H9 (cell line): ENCODE data around the gene NOCT. TPM values are rescaled to one million over a fixed set of nuclear protein-coding genes. Genes with fewer than 3 reads are reported as not detected.

Source experiments
- DNase-seq: peaks from one replicate; pipeline ENCODE4 v3.0.0-alpha.2; 2017
- H2AFZ ChIP-seq: one replicate; pipeline ENCODE4 v1.6.1; 2013; ENCODE audit warnings: mild to moderate bottlenecking, low read length, control low read depth, moderate library complexity
- H2AK5ac ChIP-seq: 2 replicates; pipeline ENCODE4 v1.6.1; 2013; ENCODE audit warnings: low read length, control low read depth, mixed read lengths; ENCODE audit not compliant: insufficient read length
- H2BK120ac ChIP-seq: one replicate; pipeline ENCODE4 v1.6.1; 2013; ENCODE audit warnings: low read depth, mild to moderate bottlenecking, low read length, control low read depth, inconsistent platforms; ENCODE audit not compliant: poor library complexity, severe bottlenecking
- H2BK12ac ChIP-seq: 2 replicates; pipeline ENCODE4 v1.6.1; 2013; ENCODE audit warnings: low read length, control low read depth, mixed read lengths, low read depth; ENCODE audit not compliant: insufficient read length
- H2BK15ac ChIP-seq: 2 replicates; pipeline ENCODE4 v1.6.1; 2013; ENCODE audit warnings: low read depth, low read length, control low read depth
- H2BK20ac ChIP-seq: one replicate; pipeline ENCODE4 v1.6.1; 2013; ENCODE audit warnings: low read depth, mild to moderate bottlenecking, low read length, control low read depth, inconsistent platforms; ENCODE audit not compliant: poor library complexity, severe bottlenecking
- H2BK5ac ChIP-seq: 2 replicates; pipeline ENCODE4 v1.6.1; 2013; ENCODE audit warnings: low read length, control low read depth, mixed read lengths; ENCODE audit not compliant: insufficient read length
- H3K14ac ChIP-seq: 2 replicates; pipeline ENCODE4 v1.6.1; 2013; ENCODE audit warnings: low read length, control low read depth; ENCODE audit not compliant: insufficient read depth
- H3K18ac ChIP-seq: 2 replicates; pipeline ENCODE4 v1.6.1; 2013; ENCODE audit warnings: low read depth, mild to moderate bottlenecking, mixed read lengths, low read length, control low read depth; ENCODE audit not compliant: insufficient read length
- H3K23ac ChIP-seq: 2 replicates; pipeline ENCODE4 v1.6.1; 2013; ENCODE audit warnings: low read length, control low read depth, mixed read lengths, low read depth; ENCODE audit not compliant: insufficient read length
- H3K23me2 ChIP-seq: 2 replicates; pipeline ENCODE4 v1.6.1; 2013; ENCODE audit warnings: low read depth, mild to moderate bottlenecking, mixed read lengths, low read length, control low read depth; ENCODE audit not compliant: insufficient read length, poor library complexity, severe bottlenecking
- H3K27ac ChIP-seq: 2 replicates; pipeline ENCODE4 v1.5.1; 2013; ENCODE audit warnings: low read length, control low read depth, mixed read lengths, low read depth; ENCODE audit not compliant: insufficient read length
- H3K27me3 ChIP-seq: 2 replicates; pipeline ENCODE4 v1.6.1; 2013; ENCODE audit warnings: low read length, control low read depth, inconsistent platforms; ENCODE audit not compliant: insufficient read depth
- H3K4ac ChIP-seq: 2 replicates; pipeline ENCODE4 v1.6.1; 2013; ENCODE audit warnings: low read depth, mild to moderate bottlenecking, control low read depth, inconsistent platforms, low read length, moderate library complexity
- H3K4me1 ChIP-seq: 2 replicates; pipeline ENCODE4 v1.6.1; 2013; ENCODE audit warnings: low read length, control low read depth, inconsistent platforms; ENCODE audit not compliant: insufficient read depth
- H3K4me2 ChIP-seq: 2 replicates; pipeline ENCODE4 v1.6.1; 2013; ENCODE audit warnings: low read length, control low read depth, mixed read lengths; ENCODE audit not compliant: insufficient read length, insufficient read depth
- H3K56ac ChIP-seq: 2 replicates; pipeline ENCODE4 v1.6.1; 2013; ENCODE audit warnings: low read depth, mild to moderate bottlenecking, mixed read lengths, low read length, control low read depth; ENCODE audit not compliant: insufficient read length
- H3K79me1 ChIP-seq: 2 replicates; pipeline ENCODE4 v1.6.1; 2013; ENCODE audit warnings: low read depth, mild to moderate bottlenecking, moderate library complexity, low read length, control low read depth, inconsistent platforms; ENCODE audit not compliant: insufficient read depth, poor library complexity, severe bottlenecking
- H3K79me2 ChIP-seq: 2 replicates; pipeline ENCODE4 v1.6.1; 2013; ENCODE audit warnings: low read length, control low read depth, inconsistent platforms; ENCODE audit not compliant: insufficient read depth
- H3K9ac ChIP-seq: 2 replicates; pipeline ENCODE4 v1.6.1; 2013; ENCODE audit warnings: low read length, control low read depth, mixed read lengths; ENCODE audit not compliant: insufficient read length; ENCODE audit errors: extremely low read depth
- H3K9me3 ChIP-seq: one replicate; pipeline ENCODE4 v1.6.1; 2013; ENCODE audit warnings: low read depth, low read length, inconsistent platforms; ENCODE audit not compliant: control insufficient read depth
- H3T11ph ChIP-seq: one replicate; pipeline ENCODE4 v1.6.1; 2013; ENCODE audit warnings: mild to moderate bottlenecking, low read length, control low read depth, inconsistent platforms
- H4K20me1 ChIP-seq: one replicate; pipeline ENCODE4 v1.6.1; 2013; ENCODE audit not compliant: control insufficient read depth, insufficient read length, insufficient read depth
- H4K5ac ChIP-seq: 2 replicates; pipeline ENCODE4 v1.6.1; 2013; ENCODE audit warnings: low read depth, mild to moderate bottlenecking, mixed read lengths, low read length, control low read depth; ENCODE audit not compliant: insufficient read length
- H4K8ac ChIP-seq: replicated peaks from 2 replicates; pipeline ENCODE4 v1.6.1; 2013; ENCODE audit warnings: low read length, control low read depth, mixed read lengths, low read depth; ENCODE audit not compliant: insufficient read length
- H4K91ac ChIP-seq: 2 replicates; pipeline ENCODE4 v1.6.1; 2013; ENCODE audit warnings: low read depth, mild to moderate bottlenecking, moderate library complexity, mixed read lengths, low read length, control low read depth; ENCODE audit not compliant: insufficient read length
- H3K27ac Mint-ChIP-seq, 3 experiments: 2 replicates in 2 of 3; 3 replicates in 1 of 3; pipeline ENCODE4 v1.8.0; 2020 to 2021; ENCODE audit warnings: mixed read lengths in 3 of 3, mild to moderate bottlenecking in 1 of 3, moderate library complexity in 1 of 3
- H3K27me3 Mint-ChIP-seq: 2 replicates; pipeline ENCODE4 v1.8.0; 2021; ENCODE audit warnings: low read depth, mild to moderate bottlenecking, moderate library complexity, mixed read lengths
- H3K36me3 Mint-ChIP-seq, 3 experiments: 2 replicates in 2 of 3; 3 replicates in 1 of 3; pipeline ENCODE4 v1.8.0; 2020 to 2021; ENCODE audit warnings: low read depth in 3 of 3, mixed read lengths in 3 of 3; ENCODE audit not compliant: insufficient read depth in 1 of 3
- H3K4me1 Mint-ChIP-seq, 2 experiments: 2 replicates each; pipeline ENCODE4 v1.8.0; 2020; ENCODE audit warnings: mixed read lengths in 2 of 2
- H3K4me3 Mint-ChIP-seq, 2 experiments: 2 replicates in 1 of 2; 3 replicates in 1 of 2; pipeline ENCODE4 v1.8.0; 2020 to 2021; ENCODE audit warnings: mild to moderate bottlenecking in 2 of 2, mixed read lengths in 2 of 2, moderate library complexity in 1 of 2
- H3K9me3 Mint-ChIP-seq, 2 experiments: 2 replicates in 1 of 2; 3 replicates in 1 of 2; pipeline ENCODE4 v1.8.0; 2020; ENCODE audit warnings: mild to moderate bottlenecking in 2 of 2, mixed read lengths in 2 of 2, moderate library complexity in 1 of 2
- CTCF ChIP-seq: fragments of 200-600 bp; sonication (generic); conservative IDR thresholded peaks from 3 replicates; pipeline ENCODE4 v1.8.0; 2021; ENCODE audit warnings: antibody characterized with exemption, mild to moderate bottlenecking
- WGBS: extraction: QIAGEN DNeasy Blood & Tissue Kit; methylation state at CpG from one replicate; pipeline ENCODE4 v1.1.7; 2013; ENCODE audit warnings: missing lambda C conversion rate, low lambda C conversion rate, mixed read lengths; ENCODE audit not compliant: insufficient read length; ENCODE audit errors: extremely low coverage; 5-methylcytosine and 5-hydroxymethylcytosine counted together
- total RNA-seq: library from RNA; stranded (reverse); gene quantifications from 2 replicates; pipeline ENCODE4 v1.2.1, GENCODE V29; 2021

Gene NOCT
- total RNA-seq, 1 experiment from 2014 or later = 37.3 TPM

DNA sequence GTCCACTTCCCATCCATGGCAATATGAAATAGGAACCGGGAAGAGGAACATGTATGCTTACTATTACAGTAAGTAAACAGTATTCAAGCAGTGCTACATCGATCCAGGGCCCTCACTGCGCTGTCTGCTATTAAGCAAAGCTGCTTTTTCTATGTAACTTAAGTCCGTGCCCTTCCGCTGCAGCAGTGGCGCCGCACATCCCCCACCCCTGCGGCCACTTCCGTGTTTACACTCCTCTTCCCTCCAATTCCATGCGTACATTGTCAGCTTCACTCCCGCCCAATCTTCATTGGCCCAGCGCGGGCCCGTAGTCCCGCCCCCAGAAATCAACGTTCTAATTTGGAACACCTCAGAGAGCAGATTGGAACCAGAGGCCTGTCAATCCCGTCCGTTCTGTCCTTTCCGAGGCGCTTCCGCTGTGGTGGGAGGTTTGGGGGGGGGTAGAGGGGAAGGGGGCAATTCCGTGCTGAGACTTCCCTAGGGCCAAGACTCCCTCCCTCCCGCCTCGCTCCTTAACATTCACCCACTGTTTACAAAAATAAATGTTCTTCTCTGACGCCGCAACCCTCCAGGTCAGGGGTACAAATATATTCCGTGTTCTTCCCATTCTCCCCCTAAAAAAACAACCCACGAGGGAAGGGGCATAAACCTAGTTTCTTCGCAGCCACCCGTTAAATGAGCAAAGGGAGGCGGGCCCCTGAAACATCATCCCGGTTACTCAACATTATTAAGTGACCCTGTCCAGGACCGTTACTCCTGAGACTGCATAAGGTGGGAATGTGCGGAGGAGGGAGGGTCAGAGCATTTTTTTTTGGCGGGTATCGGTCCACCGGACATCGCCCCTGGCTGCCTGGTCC, 67.4 kb downstream of the NOCT start:
- Histone ChIP-seq H3K27ac (peak overlapping the region; percentile 64), H3K18ac (no peak overlapping the region), H2BK20ac (no peak overlapping the region), H3K56ac (no peak overlapping the region), H2BK5ac (no peak overlapping the region), H3K79me2 (peaks cover 14% of the 10 kb centered on the region; the same call in 1 of the 2 replicates), H3K4me2 (peak overlapping the region; percentile 97), H2AFZ (no peak overlapping the region), H4K5ac (no peak overlapping the region), H3K4ac (no peak overlapping the region), H2AK5ac (no peak overlapping the region), H4K91ac (no peak overlapping the region), H4K8ac (no peak overlapping the region), H4K20me1 (no peaks in the 10 kb centered on the region), H2BK15ac (no peak overlapping the region), H3K27me3 (no peaks in the 10 kb centered on the region), H3K9me3 (no peaks in the 10 kb centered on the region), H2BK120ac (no peak overlapping the region), H3K79me1 (no peaks in the 10 kb centered on the region), H3K14ac (0 out of 2 replicates have a peak overlapping the region, but pooled peaks have one; percentile 83), H3K9ac (peak overlapping the region; percentile 65), H3K23me2 (peaks cover 11% of the 10 kb centered on the region), H2BK12ac (no peak overlapping the region), H3K4me1 (no peaks in the 10 kb centered on the region), H3K23ac (no peak overlapping the region), H3T11ph (no peak overlapping the region)
- Mint-ChIP-seq H3K9me3 (no peaks in the 10 kb centered on the region), H3K27ac (peak overlapping the region; percentile 97 to 100 (median 99)), H3K36me3 (no peaks in the 10 kb centered on the region), H3K27me3 (no peaks in the 10 kb centered on the region), H3K4me1 (peaks cover 19 to 20% of the 10 kb centered on the region in 2 experiments), H3K4me3 (peak overlapping the region; percentile 97 to 99)
- DNase-seq = peak; percentile 97
- no peak for TF ChIP-seq CTCF
- no CpG with 5 or more reads among the region's 38 CpGs for WGBS
